ENCODE results near the gene DNM2. TPM values are rescaled to one million over a fixed set of nuclear protein-coding genes. Genes with fewer than 3 reads are reported as not detected.

The DNM2 gene
- total RNA-seq, 1 donor from 2014 or later: 113 TPM

GRCh38 chr19:10691883-10692282 lies 26.0 kb upstream of the DNM2 start:
- Histone ChIP-seq H3K4me3 (no peak overlapping the region), H3K36me3 (peaks cover 46 to 57% of the 10 kb centered on the region in 2 donors), H3K4me1 (no peaks in the 10 kb centered on the region), H3K27ac (no peak overlapping the region), H3K27me3 (no peaks in the 10 kb centered on the region), H3K9me3 (no peaks in the 10 kb centered on the region)
- no peak for DNase-seq (ENCODE audit: low spot score in 2 of 2)
- intact Hi-C loops (cut with DNase I): no loop called here
- no peak for TF ChIP-seq CTCF (IDR thresholded peaks at IDR 0.05)

GRCh38 chr19:10692673-10693264 lies 25.1 kb upstream of the DNM2 start:
- intact Hi-C loops (cut with DNase I): no loop called here
- DNase-seq (ENCODE audit: low spot score in 2 of 2): no peak
- H3K27me3 ChIP-seq: no peaks in the 10 kb centered on the region
- peaks cover 37 to 48% of the 10 kb centered on the region in 2 donors for H3K36me3 ChIP-seq
- no peak overlapping the region for H3K4me3 ChIP-seq
- no peak for TF ChIP-seq CTCF (IDR thresholded peaks at IDR 0.05)
- H3K4me1 ChIP-seq: no peaks in the 10 kb centered on the region
- no peaks in the 10 kb centered on the region for H3K9me3 ChIP-seq
- H3K27ac ChIP-seq: no peak overlapping the region

GRCh38 chr19:10694706-10695307 lies 23.1 kb upstream of the DNM2 start:
- intact Hi-C loops (cut with DNase I): no loop called here
- Histone ChIP-seq H3K9me3 (no peaks in the 10 kb centered on the region), H3K4me3 (no peak overlapping the region), H3K36me3 (peaks cover 16 to 28% of the 10 kb centered on the region in 2 donors), H3K27me3 (no peaks in the 10 kb centered on the region), H3K27ac (no peak overlapping the region), H3K4me1 (no peaks in the 10 kb centered on the region)
- DNase-seq (ENCODE audit: low spot score in 2 of 2): no peak
- no peak for TF ChIP-seq CTCF (IDR thresholded peaks at IDR 0.05)

GRCh38 chr19:10695401-10696398 lies 22.2 kb upstream of the DNM2 start:
- no peaks in the 10 kb centered on the region for H3K9me3 ChIP-seq
- peak; percentile 74 to 91 for DNase-seq (ENCODE audit: low spot score in 2 of 2)

More at GRCh38 chr19:10695401-10696398, 22.2 kb upstream of the DNM2 start:
- no peak overlapping the region for H3K27ac ChIP-seq
- no peaks in the 10 kb centered on the region for H3K27me3 ChIP-seq
- H3K4me3 ChIP-seq: peak overlapping the region in 1 of 2 donors; percentile 19
- TF ChIP-seq CTCF (IDR thresholded peaks at IDR 0.05): no peak
- intact Hi-C loops (cut with DNase I): no loop called here
- H3K4me1 ChIP-seq: no peaks in the 10 kb centered on the region
- H3K36me3 ChIP-seq: peaks cover 9 to 20% of the 10 kb centered on the region in 2 donors
